Stimulated activated CD8-positive, alpha-beta memory T cell treated with anti-CD3 and anti-CD28 coated beads, Interleukin-2, amount 100 ng/mL, for 48 hours (primary cell): Measurements from ENCODE around the gene RICTOR.
"Not testable (repeated sequence)": the region's sequence is repeated elsewhere in the genome, so short reads cannot be mapped to it uniquely, and the experiment has no call there.

Source experiments
- DNase-seq, 2 donors: peaks; one replicate each; pipeline ENCODE4 v3.0.0-alpha.2; 2020; ENCODE audit warnings: low read depth in 2 of 2

RICTOR gene

GRCh38 chr5:39014561-39014960 is 59.6 kb downstream of the RICTOR start:
- no peak for DNase-seq

GRCh38 chr5:39013938-39014337 is 60.3 kb downstream of the RICTOR start:
- DNase-seq, result no peak

DNA sequence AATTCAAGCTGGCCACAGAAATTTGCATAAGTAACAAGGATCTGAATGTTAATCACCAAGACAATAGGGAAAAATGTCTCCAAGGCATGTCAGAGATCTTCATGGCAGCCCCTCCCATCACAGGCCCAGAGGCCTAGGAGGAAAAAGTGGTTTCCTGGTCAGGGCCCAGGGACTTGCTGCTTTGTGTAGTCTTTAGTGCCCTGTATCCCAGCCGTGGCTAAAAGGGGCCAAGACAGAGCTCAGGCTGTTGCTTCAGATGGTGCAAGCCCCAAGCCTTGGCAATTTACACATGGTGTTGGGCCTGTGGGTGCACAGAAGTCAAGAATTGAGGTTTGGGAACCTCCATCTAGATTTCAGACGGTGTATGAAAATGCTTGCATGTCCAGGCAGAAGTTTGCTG is 63.2 kb downstream of the RICTOR start:
- not testable (repeated sequence) for DNase-seq

DNA sequence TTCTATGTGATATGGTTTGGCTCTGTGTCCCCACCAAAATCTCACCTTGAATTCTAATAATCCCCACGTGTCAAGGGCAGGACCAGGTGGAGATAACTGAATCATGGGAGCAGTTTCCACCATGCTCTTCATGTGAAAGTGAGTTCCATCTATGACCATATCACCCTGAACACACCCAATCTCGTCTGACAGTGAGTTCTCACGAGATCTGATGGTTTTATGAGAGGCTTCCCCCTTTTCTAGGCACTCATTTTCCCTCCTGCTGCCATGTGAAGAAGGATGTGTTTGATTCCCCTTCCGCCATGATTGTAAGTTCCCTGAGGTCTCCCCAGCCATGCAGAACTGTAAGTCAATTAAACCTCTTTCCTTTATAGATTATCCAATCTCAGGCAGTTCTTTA is 64.2 kb downstream of the RICTOR start:
- no peak for DNase-seq

DNA sequence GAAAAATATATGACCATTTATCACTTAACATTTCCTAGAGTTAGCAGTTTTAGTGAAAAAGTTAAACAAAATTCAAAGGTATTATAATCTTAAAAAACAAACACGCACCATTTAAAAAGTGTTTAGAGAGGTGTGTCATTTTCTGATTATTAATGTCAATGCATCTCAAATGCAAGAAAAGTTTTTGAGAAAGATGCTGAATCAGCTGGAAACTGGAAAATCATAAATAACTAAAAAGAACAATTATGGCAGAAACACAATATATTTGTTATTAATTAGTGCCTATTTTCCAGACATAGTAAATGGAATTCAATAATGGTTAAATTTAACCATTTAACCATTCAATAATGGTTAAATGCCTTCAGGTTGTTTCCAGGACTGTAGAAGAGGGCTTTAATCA is 64.9 kb downstream of the RICTOR start:
- DNase-seq, result no peak

GRCh38 chr5:39006650-39007049 is 67.5 kb downstream of the RICTOR start:
- no peak for DNase-seq

DNA sequence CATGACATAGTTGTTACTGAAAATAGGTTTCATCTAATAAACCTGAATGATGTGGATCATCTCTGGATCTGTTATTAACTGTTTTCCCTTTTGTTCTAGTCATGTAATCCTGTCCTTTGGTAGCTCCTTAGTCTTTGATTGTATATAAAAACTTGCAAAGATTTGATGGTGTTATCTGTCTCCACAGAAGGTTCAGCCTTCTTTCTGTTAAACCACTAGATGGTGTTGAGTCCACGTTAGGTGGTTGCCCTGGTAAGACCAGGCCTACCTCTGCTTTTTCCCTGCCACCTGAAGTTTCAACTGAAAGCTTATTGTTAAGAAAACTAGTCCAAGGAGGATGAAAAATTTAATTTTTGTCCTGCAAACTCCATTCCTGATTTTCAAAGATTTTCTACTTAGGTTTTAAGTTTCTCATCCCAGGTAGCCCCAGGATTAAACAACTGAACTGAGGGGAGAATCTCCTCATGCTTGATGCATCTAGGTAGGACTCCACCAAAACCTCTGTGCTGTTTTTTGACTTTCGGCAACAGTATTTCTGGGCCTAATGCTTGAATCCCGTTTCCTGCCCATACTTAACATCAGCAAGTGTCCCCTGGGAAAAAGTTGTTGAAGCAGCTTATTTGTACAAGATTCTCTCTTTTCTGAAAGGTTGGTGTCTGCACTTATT is 68.5 kb downstream of the RICTOR start:
- DNase-seq, result no peak

DNA sequence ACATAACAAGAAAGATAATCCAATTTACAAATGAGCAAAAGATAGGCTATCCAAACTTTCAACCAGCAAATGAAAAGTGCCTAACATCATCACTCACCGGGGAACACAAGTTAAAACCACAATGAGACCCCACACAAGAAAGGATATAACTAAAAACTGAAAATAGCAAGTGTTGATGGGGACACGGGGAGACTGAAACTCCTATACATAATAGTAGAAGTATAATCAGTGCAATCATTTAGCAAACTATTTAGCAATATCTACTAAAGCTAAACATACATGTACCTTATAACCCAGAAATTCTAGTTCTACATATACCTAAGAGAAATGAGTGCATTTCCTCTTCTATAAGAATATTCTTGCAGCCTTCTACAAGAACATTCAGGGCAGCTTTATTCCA is 72.5 kb downstream of the RICTOR start:
- no peak for DNase-seq

DNA sequence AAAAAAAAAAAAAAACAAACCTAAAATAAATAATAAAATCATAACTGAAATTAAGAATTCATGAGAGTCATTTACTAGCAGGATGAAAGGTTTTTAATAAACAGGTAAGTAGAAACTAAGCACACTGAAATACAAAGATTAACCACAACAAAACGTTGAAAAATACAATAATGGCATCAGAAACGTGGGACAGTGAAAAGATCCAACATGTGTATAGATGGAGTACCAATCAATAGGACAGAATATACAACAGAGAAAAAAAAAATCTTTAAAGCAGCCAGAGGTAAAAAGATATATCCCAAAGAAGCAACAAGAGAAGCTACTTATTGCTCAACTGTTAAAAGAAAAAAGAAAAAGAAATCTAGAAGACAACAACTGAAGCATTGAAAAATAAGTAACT is 75.2 kb downstream of the RICTOR start:
- DNase-seq, result no peak

- DNase-seq, result no peak
Observed at GRCh38 chr5:38997591-38997990, 76.6 kb downstream of the RICTOR start.

DNA sequence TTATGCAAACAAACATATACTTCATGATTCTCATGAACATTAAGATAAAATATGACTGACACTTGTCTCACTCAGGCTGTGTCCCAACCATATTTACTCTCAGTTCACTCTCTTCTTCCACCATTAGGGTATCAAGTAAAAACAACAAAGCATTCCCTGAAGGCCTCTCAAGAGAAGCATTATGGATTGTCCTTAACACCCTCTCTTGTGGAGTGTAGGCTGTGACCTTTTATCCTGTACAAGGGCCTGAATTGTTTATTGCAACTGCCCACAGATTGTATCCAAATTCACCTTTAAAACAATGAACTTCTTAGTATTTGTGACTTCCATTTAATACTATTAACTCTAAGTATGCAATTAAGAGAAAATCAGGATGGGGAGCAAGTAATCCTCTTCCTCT is 78.1 kb downstream of the RICTOR start:
- DNase-seq, result no peak

DNA sequence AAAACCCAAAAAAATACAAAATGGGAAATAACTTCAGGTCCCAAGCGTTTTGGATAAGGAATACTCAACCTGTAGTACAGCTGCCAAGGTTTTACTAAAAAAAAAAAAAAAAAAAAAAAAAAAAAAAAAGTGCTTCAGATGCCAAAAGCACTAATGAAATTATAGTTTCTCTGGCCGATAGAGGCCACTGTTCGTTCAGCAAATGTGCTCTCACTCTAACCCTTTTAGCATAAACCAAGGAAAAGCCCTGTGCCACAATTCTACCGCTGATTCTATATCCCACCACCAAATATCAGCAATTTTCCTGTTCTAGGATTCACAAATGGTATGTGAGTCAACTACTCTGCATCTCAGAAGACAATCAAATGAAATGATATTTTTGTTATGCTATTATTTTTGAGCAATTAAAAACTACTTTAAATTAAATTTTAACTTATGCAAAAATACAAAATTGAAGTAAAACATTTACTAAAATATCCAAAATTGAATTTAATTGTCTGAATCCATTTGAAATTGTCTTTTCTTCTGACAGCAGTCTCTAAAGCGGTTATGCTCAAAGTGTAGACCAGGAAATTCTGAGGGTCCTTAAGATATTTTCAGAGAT is 79.8 kb downstream of the RICTOR start:
- no peak for DNase-seq

- not testable (repeated sequence) for DNase-seq
Observed at GRCh38 chr5:38989974-38990719, 84.1 kb downstream of the RICTOR start.

DNA sequence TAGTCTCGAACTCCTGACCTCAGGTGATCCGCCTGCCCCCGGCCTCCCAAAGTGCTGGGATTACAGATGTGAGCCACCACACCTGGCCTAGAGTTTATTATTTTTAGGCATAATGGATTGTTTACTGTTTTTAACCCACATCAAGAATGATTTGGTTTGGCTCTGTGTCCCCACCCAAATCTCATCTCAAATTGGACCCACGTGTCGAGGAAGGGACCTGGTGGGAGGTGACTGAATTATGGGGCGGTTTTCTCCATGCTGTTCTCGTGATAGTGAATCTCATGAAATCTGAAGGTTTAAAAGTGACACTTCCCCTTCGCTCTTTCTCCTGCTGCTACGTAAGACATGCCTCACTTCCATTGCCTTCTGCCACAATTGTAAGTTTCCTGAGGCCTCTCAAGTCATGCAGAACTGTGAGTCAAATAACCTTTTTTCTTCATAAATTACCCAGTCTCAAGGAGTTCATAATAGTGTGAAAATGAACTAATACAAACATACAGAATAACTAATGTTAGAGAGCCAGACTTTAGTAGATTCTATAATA is 88.2 kb downstream of the RICTOR start:
- DNase-seq, result no peak

DNA sequence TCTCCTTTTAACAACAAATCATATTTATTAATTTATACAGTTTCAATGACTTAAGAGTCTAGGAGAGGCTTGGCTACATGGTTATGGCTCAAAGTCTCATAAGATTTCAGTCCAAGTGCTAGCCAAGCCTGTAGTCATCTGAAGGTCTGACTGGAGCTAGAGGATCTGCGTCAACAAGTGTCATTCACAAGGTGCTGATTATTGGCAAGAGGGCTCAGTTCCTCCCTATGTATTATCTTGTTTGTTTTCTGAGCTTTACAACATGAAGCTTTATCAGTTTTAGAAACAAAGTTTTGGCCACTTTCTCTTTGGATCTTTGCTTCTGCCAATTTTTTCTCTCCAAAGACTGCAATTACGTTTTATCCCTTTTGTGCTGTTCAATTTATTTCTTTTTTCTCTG is 94.7 kb downstream of the RICTOR start:
- no peak for DNase-seq

DNA sequence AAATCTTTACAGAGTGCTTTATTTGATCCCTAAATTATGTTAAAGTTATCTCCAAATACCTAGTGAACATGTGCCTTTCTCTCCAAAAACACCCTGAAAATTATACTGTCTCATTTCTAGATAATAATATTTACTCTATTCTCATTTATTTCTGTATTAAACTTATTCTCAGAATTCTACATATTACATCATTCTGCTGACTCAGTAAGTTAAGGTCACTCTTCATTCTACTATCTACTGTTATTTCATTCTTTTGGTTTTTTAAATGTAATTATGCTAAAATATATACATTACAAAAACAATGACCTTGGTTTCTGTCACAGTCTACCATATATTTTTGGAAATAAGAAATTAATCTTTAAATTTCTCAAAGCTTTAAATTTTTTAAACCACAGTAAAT is 96.2 kb downstream of the RICTOR start:
- no peak for DNase-seq

GRCh38 chr5:38968665-38969064 is 105.5 kb downstream of the RICTOR start:
- DNase-seq, result no peak

DNA sequence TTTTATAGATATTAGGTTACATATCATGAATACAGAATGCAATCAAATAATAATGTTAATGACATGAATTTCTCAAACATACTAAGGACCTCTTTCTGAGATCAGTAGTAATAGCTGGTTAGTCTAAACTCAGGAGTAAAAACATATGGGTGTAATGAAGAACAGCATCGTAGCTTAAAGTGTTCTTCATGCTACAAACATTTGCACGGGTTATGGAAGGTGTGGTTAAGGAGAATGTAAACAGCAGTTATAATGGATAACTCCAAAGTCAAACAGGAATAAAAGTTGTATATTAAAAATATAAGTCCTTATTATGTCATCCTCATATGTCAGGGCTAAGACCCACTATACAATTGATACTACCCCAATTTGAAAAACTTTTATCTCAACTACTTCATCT is 112.5 kb downstream of the RICTOR start:
- no peak for DNase-seq

- DNase-seq, result no peak
Observed at GRCh38 chr5:38953426-38954012, 120.7 kb downstream of the RICTOR start.

DNA sequence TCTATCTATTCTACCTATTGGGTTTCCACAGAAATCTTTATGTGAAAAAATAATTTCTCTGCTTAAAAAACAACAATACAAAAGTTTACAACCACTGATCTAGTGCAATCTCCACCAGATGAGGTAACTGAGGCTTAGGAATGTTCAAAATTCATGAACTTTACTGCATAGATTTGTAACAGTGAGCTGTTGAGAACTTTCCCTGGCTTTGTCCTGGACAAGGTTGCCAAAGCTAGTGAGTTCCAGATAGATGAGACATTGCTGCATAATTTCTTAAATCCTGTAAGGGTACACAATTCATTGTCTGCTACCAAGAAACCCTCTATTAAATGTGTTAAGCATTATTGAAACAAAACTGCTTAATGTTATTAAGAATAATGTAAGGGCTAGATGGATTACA is 125.7 kb downstream of the RICTOR start:
- no peak for DNase-seq

DNA sequence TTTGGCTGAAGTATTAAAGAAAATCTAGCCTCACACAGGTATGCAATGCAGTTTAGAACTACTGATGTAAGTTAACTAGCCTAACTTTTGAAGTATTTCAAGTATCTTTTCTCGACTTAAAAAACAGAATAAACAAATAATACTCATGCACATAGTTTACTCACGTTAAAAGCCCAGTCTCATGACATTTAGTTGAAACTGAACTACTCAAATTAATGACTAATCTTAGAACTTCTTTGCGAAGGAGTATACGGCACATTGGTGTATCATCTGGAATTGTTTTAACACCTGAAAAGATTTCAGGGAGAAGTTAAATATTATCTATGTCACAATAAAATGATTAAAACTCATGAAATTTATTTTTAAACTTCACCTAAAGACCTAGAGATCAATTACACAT is 129.9 kb downstream of the RICTOR start:
- no peak for DNase-seq

DNA sequence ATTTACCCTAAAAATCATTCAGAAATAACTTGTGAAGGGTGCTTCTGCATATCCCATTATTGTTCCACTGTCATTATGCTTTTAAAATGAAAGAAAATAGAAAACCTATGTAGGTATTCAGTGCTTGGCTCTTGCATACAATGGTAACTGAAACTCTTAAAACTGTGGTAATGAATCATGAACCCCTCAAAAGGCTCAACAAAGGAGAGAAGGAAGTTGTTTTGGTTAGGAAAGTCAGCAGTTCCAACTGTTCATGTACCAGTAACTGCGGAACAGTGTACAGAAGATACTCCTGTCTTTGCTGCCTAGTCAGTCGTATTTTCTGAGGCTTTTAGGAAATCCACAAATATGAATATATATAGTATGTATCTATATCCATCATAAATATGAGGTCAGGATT is 132.3 kb downstream of the RICTOR start:
- no peak for DNase-seq
